A549 (cell line): ENCODE measurements around the gene ASMTL. TPM values are rescaled to one million over a fixed set of nuclear protein-coding genes. Genes with fewer than 3 reads are reported as not detected.
"Not testable (repeated sequence)": the region's sequence is repeated elsewhere in the genome, so short reads cannot be mapped to it uniquely, and the experiment has no call there.

ENCODE experiments used
- ATAC-seq, 2 experiments: fragments of 200-7000 bp in 1 of 2; fragments of >200 bp in 1 of 2; cut with Nextera tagmentation in 1 of 2; cut with Tn5 transposase in 1 of 2; 3 replicates each; pipeline versions ENCODE4 v1.8.0 to v1.9.1; 2018 to 2020; ENCODE audit warnings: mild to moderate bottlenecking in 1 of 2, moderate library complexity in 1 of 2
- CTCF ChIA-PET: fragments of 300-600 bp; sonication (Branson Sonifier 250); formaldehyde crosslinking; extraction: SDS; loops from one replicate; lab custom pipeline; 2021; ENCODE audit warnings: antibody characterized with exemption, inconsistent platforms; lab: Yijun Ruan, JAX
- POLR2A ChIA-PET: fragments of 350-600 bp; formaldehyde crosslinking; extraction: SDS; loops from one replicate; lab custom pipeline; 2021; ENCODE audit warnings: antibody characterized with exemption, inconsistent platforms; lab: Yijun Ruan, JAX
- DNase-seq, 2 experiments: peaks; one replicate each; pipeline versions ENCODE4 v3.0.0 to v3.0.0-alpha.2; 2011 to 2016; ENCODE audit warnings: low read depth in 1 of 2, low spot score in 1 of 2
- FAIRE-seq: peaks from 2 replicates; lab custom pipeline; 2011; peaks lifted over from hg19 to GRCh38; lab: Jason Lieb, UNC
- H3K27ac ChIP-seq, 2 experiments: fragments of >200 bp; sonication (Bioruptor Twin); formaldehyde crosslinking; 3 replicates each; pipeline ENCODE4 v1.5.1; 2016 to 2017
- H3K4me1 ChIP-seq: fragments of >200 bp; sonication (Bioruptor Twin); formaldehyde crosslinking; 3 replicates; pipeline ENCODE4 v1.6.1; 2016
- H3K4me2 ChIP-seq: fragments of >200 bp; sonication (Bioruptor Twin); formaldehyde crosslinking; 3 replicates; pipeline ENCODE4 v1.6.1; 2016
- H3K4me3 ChIP-seq: fragments of >200 bp; sonication (Bioruptor Twin); formaldehyde crosslinking; 3 replicates; pipeline ENCODE4 v1.5.1; 2016
- H3K9me3 ChIP-seq: fragments of >200 bp; sonication (Bioruptor Twin); formaldehyde crosslinking; 3 replicates; pipeline ENCODE4 v1.6.1; 2016
- BCL3 ChIP-seq: fragments of >200 bp; sonication (Bioruptor Twin); formaldehyde crosslinking; IDR thresholded peaks from 3 replicates; pipeline ENCODE4 v1.6.1; 2016
- CBX2 ChIP-seq: fragments of 200-600 bp; sonication (generic); IDR thresholded peaks from 2 replicates; pipeline ENCODE4 v1.6.1; 2016; ENCODE audit warnings: low read depth, mild to moderate bottlenecking, borderline replicate concordance
- CEBPB ChIP-seq, 2 experiments: fragments of >200 bp in 1 of 2; sonication (Bioruptor Twin) in 1 of 2; formaldehyde crosslinking in 1 of 2; IDR thresholded peaks; 2 replicates each; pipeline ENCODE4 v1.6.1; 2012 to 2016
- CHD2 ChIP-seq: fragments of 150-350 bp; IDR thresholded peaks from 2 replicates; pipeline ENCODE4 v1.6.1; 2014; ENCODE audit warnings: low read length; ENCODE audit not compliant: partially characterized antibody
- CHD4 ChIP-seq: fragments of 200-600 bp; sonication (generic); IDR thresholded peaks from 2 replicates; pipeline ENCODE4 v1.6.1; 2016; ENCODE audit warnings: antibody characterized with exemption, mild to moderate bottlenecking, borderline replicate concordance
- EHMT2 ChIP-seq: fragments of 200-600 bp; sonication (generic); IDR thresholded peaks from 2 replicates; pipeline ENCODE4 v1.6.1; 2016; ENCODE audit warnings: antibody characterized with exemption, low read depth, mild to moderate bottlenecking, moderate library complexity
- FOXS1 ChIP-seq: fragments of 250-450 bp; sonication (Bioruptor Pico); IDR thresholded peaks from 2 replicates; pipeline ENCODE4 v1.5.0; 2020; ENCODE audit warnings: mild to moderate bottlenecking, moderate library complexity
- HDAC2 ChIP-seq: fragments of 200-600 bp; sonication (generic); IDR thresholded peaks from 2 replicates; pipeline ENCODE4 v1.6.1; 2016
- HOXA7 ChIP-seq: fragments of 250-450 bp; sonication (Bioruptor Pico); IDR thresholded peaks from 2 replicates; pipeline ENCODE4 v1.5.0; 2020; ENCODE audit warnings: mild to moderate bottlenecking, moderate library complexity
- KDM1A ChIP-seq: fragments of 200-600 bp; sonication (generic); IDR thresholded peaks from 2 replicates; pipeline ENCODE4 v1.6.1; 2016; ENCODE audit warnings: low read depth, mild to moderate bottlenecking
- MAZ ChIP-seq: fragments of 150-350 bp; IDR thresholded peaks from 2 replicates; pipeline ENCODE4 v1.6.1; 2014; ENCODE audit warnings: antibody characterized with exemption, low read depth, low read length, borderline replicate concordance
- NFE2L2 ChIP-seq: fragments of 150-350 bp; conservative IDR thresholded peaks from 2 replicates; pipeline ENCODE4 v1.6.1; 2014; ENCODE audit warnings: low read length
- NR3C1 ChIP-seq: fragments of >200 bp; sonication (Bioruptor Twin); formaldehyde crosslinking; IDR thresholded peaks from 3 replicates; pipeline ENCODE4 v1.6.1; 2017
- PHF8 ChIP-seq: fragments of 200-600 bp; sonication (generic); IDR thresholded peaks from 2 replicates; pipeline ENCODE4 v1.6.1; 2016; ENCODE audit warnings: low read depth, mild to moderate bottlenecking, antibody characterized with exemption, moderate library complexity, borderline replicate concordance
- SMC3 ChIP-seq: fragments of >200 bp; sonication (Bioruptor Twin); formaldehyde crosslinking; IDR thresholded peaks from 3 replicates; pipeline ENCODE4 v1.6.1; 2018; ENCODE audit warnings: inconsistent platforms
- SREBF2 ChIP-seq: fragments of 450-650 bp; IDR thresholded peaks from 2 replicates; pipeline ENCODE4 v1.6.1; 2014; ENCODE audit warnings: mild to moderate bottlenecking, moderate library complexity
- TFCP2L1 ChIP-seq: fragments of 250-450 bp; sonication (Bioruptor Pico); IDR thresholded peaks from 2 replicates; pipeline ENCODE4 v1.5.0; 2021; ENCODE audit warnings: mild to moderate bottlenecking
- USF2 ChIP-seq: fragments of 450-650 bp; IDR thresholded peaks from 2 replicates; pipeline ENCODE4 v1.6.1; 2014; ENCODE audit warnings: antibody characterized with exemption
- ZC3H11A ChIP-seq: fragments of 450-650 bp; IDR thresholded peaks from 2 replicates; pipeline ENCODE4 v1.6.1; 2014; ENCODE audit warnings: antibody characterized with exemption, mild to moderate bottlenecking
- ZFP36 ChIP-seq: fragments of 450-650 bp; IDR thresholded peaks from 2 replicates; pipeline ENCODE4 v1.6.1; 2014; ENCODE audit warnings: borderline replicate concordance; ENCODE audit not compliant: partially characterized antibody
- WGBS: methylation state at CpG from one replicate; pipeline ENCODE4 v1.1.6; 2017; ENCODE audit errors: missing lambda C conversion rate; 5-methylcytosine and 5-hydroxymethylcytosine counted together
- polyA plus RNA-seq, 4 experiments: library from polyadenylated mRNA; depleted of rRNA in 3 of 4; stranded (reverse); fragments of >200 nt; fragmentation: RNase III in 1 of 4; extraction: RNeasy Plus Mini Kit Qiagen cat#74134 plus additional on column Dnase treatment in 1 of 4; gene quantifications; 2 replicates in 3 of 4; 3 replicates in 1 of 4; pipeline ENCODE4 v1.2.3, GENCODE V29; 2011 to 2017

Gene ASMTL
- polyA plus RNA-seq, 2 of the 4 experiments (the other 2 are of a cell fraction): 12.3 to 15.4 TPM

- H3K4me2 ChIP-seq: no peak overlapping the region
- ATAC-seq (no peak), FAIRE-seq (no peak), DNase-seq (no peak)
- CTCF ChIA-PET: no interaction called here
- peaks cover 9% of the 10 kb centered on the region; the same call in 2 of the 3 replicates for H3K9me3 ChIP-seq
- POLR2A ChIA-PET: no interaction called here
- no peak overlapping the region for H3K27ac ChIP-seq
- no peak for TF ChIP-seq PHF8
- no peak for TF ChIP-seq HOXA7 (CRISPR knock-in tag)
- no peak for TF ChIP-seq TFCP2L1
- peaks cover 13% of the 10 kb centered on the region; the same call in 2 of the 3 replicates for H3K4me1 ChIP-seq
- 98% methylated on average over 2 of the region's 2 CpGs for WGBS
- no peak overlapping the region for H3K4me3 ChIP-seq
Measured at GRCh38 chrX:1449823-1450149, 2.9 kb downstream of the ASMTL start.

- peaks cover 9% of the 10 kb centered on the region; the same call in 2 of the 3 replicates for H3K9me3 ChIP-seq
- POLR2A ChIA-PET: no interaction called here
- WGBS: 84% methylated on average over 9 of the region's 9 CpGs
Measured at GRCh38 chrX:1449036-1449822, 3.5 kb downstream of the ASMTL start.

GRCh38 chrX:1448573-1449001 lies 4.1 kb downstream of the ASMTL start:
- CTCF ChIA-PET, ATAC-seq, POLR2A ChIA-PET, H3K27ac ChIP-seq, H3K4me3 ChIP-seq, H3K4me2 ChIP-seq, DNase-seq, FAIRE-seq, H3K9me3 ChIP-seq: not testable (repeated sequence)
- TF ChIP-seq CHD4 (0 out of 2 replicates have a peak, but pooled peaks have one; percentile 72), KDM1A (0 out of 2 replicates have a peak, but pooled peaks have one; percentile 43), EHMT2 (peak; percentile 86)
- H3K4me1 ChIP-seq: peaks cover 13% of the 10 kb centered on the region; the same call in 2 of the 3 replicates
- WGBS: 97% methylated on average over 5 of the region's 5 CpGs

More at GRCh38 chrX:1449036-1449822, 3.5 kb downstream of the ASMTL start:
- FAIRE-seq (no peak), ATAC-seq (no peak), DNase-seq (no peak)
- peaks cover 13% of the 10 kb centered on the region; the same call in 2 of the 3 replicates for H3K4me1 ChIP-seq
- no peak overlapping the region for H3K27ac ChIP-seq
- H3K4me2 ChIP-seq: no peak overlapping the region
- no peak for TF ChIP-seq CHD2
- TF ChIP-seq USF2: no peak
- TF ChIP-seq ZFP36: no peak
- no peak for TF ChIP-seq MAZ
- TF ChIP-seq NR3C1: no peak
- no peak for TF ChIP-seq BCL3
- no peak for TF ChIP-seq SREBF2
- no peak for TF ChIP-seq CEBPB (IDR thresholded peaks at IDR 0.05)
- no peak for TF ChIP-seq CBX2
- TF ChIP-seq NFE2L2: no peak
- TF ChIP-seq HDAC2: no peak
- TF ChIP-seq ZC3H11A: no peak
- no peak for TF ChIP-seq FOXS1
- TF ChIP-seq SMC3: no peak
- no peak overlapping the region for H3K4me3 ChIP-seq
- CTCF ChIA-PET: no interaction called here
